HG02943 (cell line): ENCODE results near the gene FRA10AC1.
"Not testable (repeated sequence)": the region's sequence is repeated elsewhere in the genome, so short reads cannot be mapped to it uniquely, and the experiment has no call there.

Source experiments
- ATAC-seq: cut with Tn5 transposase; IDR thresholded peaks from one replicate; pipeline ENCODE4 v1.9.1; 2021; ENCODE audit warnings: mild to moderate bottlenecking, low read depth, moderate library complexity; ENCODE audit not compliant: unreplicated experiment

The FRA10AC1 gene

DNA sequence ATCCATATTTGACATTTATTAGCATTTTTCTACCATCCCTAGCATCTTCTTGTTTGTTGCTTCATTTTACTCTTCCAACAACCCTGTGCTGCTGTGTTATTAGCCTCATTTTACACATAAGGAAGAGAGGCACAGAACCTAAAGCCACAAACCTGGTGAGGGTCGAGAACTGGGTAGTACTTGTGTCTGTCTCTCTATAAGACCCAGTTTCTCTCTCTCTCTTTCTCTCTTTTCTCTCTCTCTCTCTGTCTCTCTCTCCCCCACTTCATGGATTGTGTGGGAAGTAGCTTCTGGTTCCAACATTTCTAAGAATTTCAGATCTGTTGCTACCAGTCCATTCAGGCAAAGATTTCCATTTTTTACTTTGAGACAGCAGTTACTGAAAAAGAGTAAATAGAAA lies 1.4 kb upstream of the FRA10AC1 start:
- no peak for ATAC-seq

DNA sequence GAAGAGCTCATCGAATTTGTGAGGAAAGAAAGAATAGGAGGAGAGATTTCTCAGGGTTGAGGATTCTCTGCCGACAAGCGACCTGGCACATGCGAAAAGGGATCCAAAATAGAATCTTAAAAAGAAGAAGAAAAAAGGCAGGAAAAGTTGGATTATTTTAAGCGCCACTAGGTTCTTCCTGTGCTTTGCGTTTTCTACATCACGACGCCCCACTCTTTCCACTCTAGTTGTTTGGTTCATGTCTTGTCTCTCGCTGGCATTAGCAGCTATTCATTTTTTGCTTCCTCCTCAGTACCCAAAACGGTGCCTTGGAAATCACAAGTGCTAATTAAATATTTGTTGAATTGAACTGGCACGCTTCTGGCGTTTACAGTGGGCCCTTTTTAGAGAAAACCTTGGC lies 674 bp upstream of the FRA10AC1 start:
- no peak for ATAC-seq

DNA sequence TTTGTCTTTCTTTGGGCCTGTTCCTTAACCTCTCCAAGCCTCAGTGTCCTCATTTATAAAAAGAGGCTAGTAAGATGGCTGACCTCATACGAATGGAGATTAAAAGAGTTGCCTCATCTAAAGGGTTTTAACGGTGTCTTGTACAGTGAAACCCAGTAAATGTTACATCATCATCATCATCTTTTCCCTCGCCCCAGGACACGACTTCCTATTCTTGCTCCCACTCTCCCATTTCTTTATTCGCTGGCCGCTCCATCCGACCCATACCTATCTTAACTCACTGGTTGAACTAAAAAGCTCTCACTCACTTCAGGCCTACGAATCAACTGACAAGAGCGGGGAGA lies 554 bp downstream of the FRA10AC1 start:
- ATAC-seq, result peak; percentile 6

DNA sequence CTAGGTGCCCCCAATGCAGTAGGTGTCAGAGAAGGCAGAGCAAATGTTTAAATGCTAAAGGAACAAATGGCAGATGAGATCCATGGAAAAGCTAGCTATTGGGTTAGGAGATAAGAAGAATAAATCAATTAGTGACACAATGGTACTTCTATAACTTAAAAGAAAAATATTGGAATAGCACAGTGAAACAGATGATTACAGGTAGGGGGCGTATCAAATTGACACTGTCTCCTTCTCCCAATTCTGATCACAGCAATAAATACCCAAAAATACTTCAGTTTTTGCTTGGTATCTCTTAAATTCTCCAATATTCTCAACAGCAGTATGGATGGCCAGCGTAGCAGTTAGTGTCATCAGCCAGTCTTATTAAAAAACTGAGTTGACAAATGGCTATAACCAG lies 5.2 kb downstream of the FRA10AC1 start:
- no peak for ATAC-seq

DNA sequence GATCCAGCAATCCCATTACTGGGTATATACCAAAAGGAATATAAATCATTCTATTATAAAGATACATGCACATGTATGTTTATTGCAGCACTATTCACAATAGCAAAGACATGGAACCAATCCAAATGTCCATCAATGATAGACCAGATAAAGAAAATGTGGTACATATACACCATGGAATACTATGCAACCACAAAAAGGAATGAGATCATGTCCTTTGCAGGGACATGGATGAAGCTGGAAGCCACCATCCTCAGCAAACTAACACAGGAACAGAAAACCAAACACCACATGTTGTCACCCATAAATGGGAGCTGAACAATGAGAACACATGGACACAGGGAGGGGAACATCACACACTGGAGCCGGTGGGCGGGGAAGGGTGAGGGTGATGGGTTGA lies 5.8 kb downstream of the FRA10AC1 start:
- not testable (repeated sequence) for ATAC-seq

DNA sequence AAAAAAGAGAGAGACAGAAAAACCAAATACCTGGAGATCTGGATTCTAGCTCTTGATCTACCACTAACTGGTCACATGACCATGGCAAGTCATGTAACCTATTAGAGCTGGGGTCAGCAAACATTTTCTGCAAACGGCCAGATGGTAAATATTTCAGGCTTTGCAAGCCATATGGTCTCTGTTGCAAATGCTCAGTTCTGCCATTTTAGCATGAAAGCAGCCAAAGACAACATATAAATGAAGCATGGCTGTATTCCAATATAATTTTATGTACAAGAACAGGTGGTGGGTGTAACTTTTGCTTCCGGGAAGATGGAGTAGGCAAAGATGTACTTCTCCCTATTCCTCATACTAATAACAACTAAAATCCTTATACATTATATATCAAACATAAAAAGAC lies 6.7 kb downstream of the FRA10AC1 start:
- ATAC-seq, result no peak

DNA sequence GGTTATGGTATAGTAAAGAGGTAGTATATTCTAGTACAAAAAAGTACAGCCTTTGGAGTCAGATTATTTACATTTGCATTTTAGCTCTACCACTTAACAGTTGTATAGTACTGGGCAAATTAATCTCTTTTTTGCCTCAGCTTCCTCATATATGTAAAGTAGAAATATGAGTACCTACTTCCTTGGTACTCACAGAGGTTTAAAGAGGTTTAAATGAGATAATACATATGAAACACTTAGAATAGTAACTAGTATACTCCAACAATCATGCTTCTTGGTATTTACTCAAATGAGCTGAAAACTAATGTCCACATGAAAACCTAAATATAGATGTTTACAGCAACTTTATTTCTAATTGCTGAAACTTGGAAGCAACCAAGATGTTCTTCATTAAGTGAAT lies 14.7 kb downstream of the FRA10AC1 start:
- no peak for ATAC-seq

DNA sequence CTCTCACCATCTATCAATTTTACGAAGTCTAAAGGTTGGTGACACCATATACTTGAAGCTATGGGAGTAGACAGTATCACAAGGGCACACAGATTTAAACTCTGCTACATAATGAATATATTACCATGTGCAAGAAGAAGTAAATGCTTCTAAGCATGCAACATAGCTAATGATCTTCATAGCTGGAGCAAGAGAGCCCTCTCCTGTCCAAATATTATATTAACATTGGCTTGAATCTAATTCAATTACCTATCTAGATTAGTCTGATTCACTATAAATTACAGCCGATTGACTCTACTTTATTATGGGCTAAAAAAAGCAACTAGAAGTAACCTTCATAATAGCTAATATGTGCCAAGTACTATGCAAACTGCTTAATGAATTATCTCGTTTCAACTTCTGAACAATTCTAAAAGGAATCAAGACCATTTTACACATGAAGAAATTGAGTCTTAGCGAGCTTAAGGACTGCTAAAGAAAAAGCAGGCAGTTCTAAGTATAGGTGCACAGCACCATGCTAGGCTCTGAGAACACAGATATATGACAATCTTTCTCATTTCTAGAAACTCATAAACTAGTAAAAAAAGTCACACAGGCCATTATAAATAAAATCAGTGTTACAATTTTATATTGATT lies 21.9 kb downstream of the FRA10AC1 start:
- no peak for ATAC-seq

DNA sequence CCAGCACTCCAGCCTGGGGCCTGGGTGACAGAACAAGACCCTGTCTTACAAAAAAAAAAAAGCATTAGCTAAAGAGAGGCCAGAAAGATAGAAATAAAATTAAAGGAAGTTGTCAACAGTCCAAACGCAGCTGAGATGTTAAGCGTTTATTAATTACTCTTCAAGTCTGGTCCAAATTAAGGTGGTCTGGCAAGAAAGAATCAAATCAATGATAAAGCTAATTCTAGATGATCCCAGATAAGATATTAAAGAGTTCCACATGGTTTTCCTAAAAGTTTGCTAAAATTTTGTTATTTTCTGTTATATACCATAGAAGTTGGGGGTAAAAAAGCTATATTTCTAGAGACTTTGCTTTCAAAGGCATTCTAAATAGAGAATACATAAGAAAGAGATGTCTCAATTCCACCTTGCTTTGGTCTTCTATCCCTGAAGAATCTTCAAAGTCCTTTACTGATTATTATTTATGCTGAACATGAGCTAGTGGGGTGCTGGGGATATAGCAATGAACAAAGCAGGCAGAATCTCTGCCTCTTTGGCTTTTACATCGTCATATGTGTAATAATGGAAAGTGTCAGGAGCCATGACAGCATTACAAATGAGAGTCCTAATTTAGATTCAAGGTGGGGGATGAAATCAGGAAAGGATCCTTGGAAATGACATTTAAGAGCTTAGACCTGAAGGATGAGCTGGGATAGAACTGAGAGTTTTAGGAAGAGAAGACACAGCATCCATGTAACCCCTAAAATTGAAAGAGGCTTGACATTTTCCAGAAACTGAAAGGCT lies 23.4 kb downstream of the FRA10AC1 start:
- no peak for ATAC-seq

DNA sequence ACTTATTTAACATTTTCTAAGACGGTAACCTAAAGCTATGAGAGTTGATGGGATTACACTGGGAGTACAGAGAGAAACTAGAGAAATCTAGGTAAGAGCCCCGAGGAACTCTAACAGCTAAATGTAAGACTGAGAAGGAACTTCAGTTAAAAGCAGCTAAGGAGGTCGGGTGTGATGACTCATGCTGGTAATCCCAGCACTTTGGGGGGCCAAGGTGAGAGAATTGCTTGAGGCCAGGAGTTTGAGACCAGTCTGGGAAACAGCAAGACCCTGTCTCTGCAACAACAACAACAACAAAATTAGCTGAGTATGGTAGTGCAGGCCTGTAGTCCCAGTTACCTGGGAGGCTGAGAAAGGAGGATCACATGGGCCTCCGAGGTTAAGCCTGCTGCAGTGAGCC lies 24.0 kb downstream of the FRA10AC1 start:
- no peak for ATAC-seq

DNA sequence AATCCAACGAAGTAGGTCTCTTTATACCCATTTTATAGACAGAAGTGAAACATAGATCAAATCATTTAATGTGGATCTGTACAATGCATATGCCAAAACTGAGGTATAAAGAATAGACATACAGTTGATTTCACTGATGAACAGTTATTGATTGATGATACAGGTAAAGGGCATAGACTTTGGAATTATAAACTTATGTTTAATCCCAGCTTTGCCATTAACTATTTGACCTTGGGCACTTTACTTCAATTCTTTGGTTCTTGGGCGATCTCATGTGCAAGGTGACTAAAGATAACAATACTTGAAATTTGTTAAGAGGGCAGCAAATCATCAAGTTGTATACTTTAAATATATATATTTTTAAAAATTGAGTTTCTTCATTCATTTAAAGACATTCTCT lies 28.6 kb downstream of the FRA10AC1 start:
- ATAC-seq, result no peak

DNA sequence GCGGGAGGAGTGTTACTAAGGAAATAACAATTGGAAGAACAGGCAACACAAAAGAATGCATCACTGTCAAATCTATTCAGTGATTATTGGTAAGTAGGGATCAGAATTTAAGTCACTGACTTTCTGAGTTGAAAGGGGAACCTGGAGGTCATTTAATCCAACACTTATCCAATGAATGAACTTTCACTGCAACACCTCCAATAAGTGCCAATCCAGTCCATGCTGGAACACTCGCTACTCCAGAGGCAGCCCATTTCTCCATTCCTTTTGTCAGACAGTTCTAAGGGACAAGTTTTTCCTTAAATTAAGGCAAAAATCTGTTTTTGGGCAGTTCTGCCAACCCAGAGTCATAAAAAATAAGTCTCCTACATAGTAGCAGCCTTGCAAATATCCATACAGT lies 29.5 kb downstream of the FRA10AC1 start:
- no peak for ATAC-seq

DNA sequence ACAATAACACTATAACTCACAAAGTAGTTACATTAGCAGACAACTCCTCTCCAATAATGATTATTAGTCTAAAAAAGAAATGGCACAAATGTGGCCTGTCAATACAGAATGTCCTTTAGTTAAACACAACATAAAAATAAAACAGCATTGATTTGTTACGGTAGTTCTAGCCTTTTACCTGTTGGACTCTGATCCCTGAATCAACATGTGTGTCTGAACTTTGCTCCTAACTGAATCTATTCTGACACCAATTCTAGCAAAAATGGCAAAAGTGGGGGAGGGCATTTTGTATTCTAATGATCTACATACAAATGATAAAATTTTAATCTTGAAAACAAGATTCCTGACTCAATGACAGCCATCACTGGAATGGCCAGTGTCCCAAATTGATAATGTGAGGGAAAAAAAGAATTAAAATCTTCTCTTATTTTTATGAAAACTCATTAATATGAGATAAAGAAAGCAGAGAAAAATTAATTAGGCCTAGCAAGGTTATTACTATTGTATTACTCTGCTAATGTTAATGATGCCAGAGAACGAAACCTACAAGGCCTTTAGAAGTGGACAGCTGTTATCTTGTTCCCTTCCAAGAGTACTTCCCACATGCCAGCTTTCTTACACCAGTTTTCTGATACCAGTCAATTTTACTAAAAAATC lies 30.2 kb downstream of the FRA10AC1 start:
- ATAC-seq, result no peak

DNA sequence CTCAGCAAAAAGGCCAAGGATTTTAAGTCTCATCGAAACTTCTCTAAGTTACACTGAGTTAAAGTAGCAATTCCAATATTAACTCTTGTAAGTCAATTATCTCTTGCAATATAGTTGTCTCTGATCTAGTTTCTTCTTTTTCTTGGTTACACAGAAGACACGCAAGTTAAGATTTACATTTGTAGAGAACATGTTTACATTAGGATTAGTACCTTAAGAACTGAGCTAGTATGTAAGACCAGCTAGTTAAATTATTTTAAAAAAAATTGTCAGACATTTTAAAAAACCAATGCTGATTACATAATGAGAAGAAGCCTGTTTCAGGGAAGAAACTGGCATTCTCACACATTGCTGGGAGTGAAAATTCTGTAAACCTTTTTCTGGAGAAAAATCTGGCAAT lies 31.4 kb downstream of the FRA10AC1 start:
- ATAC-seq, result no peak

DNA sequence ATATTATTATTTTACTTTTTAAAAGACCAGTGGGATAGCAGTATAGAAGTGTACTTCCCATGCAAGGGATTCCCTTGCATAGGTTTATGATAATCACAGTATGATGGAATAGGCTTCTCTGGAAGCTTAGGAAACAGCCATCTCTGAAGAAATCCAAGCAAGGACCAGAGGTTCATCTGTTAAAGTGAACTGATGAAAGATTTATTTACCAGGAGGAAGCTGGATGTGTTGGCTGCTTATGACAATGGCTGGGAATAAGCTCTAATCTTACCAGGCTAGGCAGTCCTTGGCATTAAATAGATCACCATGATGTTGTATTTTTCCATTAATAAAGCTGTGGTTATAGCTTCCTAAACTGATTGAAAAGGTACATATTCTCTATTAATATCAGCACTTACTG lies 32.0 kb downstream of the FRA10AC1 start:
- no peak for ATAC-seq

DNA sequence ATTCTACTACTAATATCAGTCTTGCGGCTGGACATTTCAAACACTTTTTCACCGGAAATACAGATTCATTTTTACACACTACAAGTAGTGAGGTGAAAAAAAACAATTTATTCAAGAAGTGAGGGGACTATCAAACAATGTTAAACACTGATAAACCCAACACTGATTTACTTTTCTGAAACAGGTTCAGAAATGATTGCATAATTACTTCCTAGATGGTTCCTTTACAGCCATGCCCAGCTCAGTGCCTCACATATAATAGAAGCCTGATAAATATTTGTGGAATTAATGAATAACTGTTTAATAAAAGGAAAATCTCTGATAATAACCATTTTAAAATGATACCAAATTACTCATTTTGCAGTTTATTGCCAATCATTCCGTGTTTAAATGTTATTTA lies 34.6 kb downstream of the FRA10AC1 start:
- ATAC-seq, result no peak

DNA sequence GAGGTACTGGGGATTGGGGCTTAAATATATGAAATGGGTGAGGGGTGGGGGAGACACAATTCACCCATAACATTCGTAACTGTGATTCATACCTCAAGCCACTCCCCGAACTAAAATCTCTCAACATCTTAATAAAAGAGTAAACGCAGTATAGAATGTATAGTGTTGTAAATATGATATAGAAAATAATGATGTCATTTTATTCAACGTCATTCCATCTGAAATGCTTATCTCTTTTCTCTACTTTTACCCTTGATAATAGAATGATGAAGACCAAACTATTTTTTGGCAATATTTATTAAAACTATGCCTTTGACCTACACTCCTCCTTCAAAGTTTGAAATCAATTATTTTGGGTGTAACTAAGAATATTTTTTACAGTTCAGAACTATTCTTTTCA lies 36.4 kb downstream of the FRA10AC1 start:
- ATAC-seq, result no peak

DNA sequence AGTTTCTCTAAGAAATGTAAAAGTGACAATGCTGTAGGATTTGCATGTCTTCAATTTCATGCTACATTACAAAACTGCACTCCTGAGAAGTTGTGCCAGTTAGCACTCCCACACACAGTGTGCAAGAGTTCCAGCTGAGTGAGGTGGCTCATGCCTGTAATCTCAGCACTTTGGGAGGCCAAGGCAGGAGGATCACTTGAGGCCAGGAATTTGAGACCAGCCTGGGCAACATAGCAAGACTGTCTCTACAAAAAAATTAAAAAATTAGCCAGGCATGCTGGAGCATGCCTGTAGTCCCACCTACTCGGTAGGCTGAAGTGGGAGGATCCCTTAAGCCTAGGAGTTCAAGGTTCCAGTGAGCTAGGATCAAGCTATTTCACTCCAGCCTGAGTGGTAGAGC lies 44.6 kb downstream of the FRA10AC1 start:
- no peak for ATAC-seq

DNA sequence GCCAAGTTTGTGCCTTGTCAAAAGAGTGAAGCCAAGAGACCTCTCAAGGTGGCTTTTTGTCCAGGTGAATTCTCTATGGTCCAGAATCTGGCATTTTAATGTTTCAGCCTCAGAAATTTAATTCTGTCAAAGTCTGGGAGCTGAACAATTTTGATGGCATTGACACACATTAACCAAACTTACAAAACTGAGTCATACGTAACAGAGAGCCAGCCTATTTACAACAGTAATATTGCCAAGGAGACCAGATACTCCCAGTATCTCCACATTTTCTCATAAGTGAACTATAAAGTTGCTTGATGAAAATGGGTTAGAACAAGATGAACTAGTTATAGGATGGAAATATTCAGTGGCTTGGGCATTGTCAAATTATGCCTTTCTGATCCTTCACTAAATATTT lies 46.2 kb downstream of the FRA10AC1 start:
- no peak for ATAC-seq

DNA sequence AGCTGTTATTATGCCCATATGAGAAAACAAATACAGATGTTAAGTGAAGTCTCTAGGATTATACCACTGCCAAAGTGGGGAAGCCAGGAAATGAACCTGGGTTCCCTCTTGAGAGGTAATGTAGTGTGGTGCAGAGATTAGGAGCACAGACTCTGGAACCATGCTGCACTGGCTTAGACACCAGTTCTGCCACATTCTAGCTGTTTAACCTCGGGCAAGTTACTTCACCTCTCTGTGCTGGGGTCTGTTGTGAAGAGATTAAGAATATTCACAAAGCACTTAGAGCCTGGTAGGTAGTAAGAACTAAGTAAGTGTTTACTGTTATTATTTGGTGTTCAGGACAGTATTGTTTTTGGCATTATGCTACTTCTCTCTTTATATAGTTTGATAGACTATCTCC lies 48.2 kb downstream of the FRA10AC1 start:
- ATAC-seq, result no peak

DNA sequence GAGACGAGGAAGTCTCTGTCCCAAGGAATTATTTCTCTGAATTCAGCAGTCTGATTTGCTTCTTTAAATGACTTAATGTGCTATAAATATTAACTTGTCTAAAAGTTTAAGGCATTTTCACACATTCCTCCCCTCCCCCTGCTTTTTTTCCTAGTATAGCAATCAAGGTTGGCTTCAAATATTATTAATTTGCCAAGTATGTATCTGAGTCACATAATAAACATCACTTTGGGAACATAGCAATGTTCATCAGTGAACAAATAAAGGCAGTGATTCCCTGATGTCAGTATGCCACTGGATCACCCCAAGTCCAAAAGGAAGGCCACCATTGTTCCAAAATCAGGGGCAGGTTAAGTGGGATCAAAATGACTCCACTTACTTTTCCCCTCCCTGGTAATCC lies 49.5 kb downstream of the FRA10AC1 start:
- ATAC-seq, result no peak

DNA sequence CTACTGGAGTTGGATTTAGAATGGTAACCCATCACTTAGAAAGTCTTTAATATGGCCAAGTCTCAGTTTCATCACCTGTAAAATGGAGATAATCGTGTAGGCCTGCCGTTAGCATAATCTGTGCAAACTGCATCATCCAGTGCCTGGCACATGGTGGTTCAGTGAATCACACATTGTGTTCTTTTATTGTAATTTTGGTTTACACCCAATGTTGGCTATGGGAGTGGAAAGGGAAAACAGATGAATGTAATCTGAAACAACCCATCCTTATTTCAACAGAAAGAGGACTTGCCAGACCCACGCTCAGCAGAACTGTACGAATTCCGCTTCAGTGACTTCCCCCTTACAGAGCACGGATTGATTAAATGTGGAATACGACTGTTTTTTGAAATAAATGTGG lies 62.6 kb downstream of the FRA10AC1 start:
- ATAC-seq, result no peak
